Esophagus squamous epithelium (tissue), 4 donors: ENCODE measurements around the gene TECR.

ENCODE experiments used
- CTCF ChIP-seq, 6 experiments: fragments of 450-650 bp in 4 of 6; fragments of 200-600 bp in 2 of 6; sonication (generic) in 2 of 6; IDR thresholded peaks; one replicate each; pipeline ENCODE4 v1.5.1; 2016 to 2019; ENCODE audit warnings: antibody characterized with exemption in 6 of 6, mild to moderate bottlenecking in 4 of 6, moderate library complexity in 4 of 6
- POLR2A ChIP-seq, 4 donors: fragments of 450-650 bp; IDR thresholded peaks; one replicate each; pipeline ENCODE4 v1.6.1; 2017; ENCODE audit warnings: antibody characterized with exemption in 4 of 4, mild to moderate bottlenecking in 4 of 4, moderate library complexity in 3 of 4

- TF ChIP-seq CTCF (IDR thresholded peaks at IDR 0.05) (no peak), POLR2A (IDR thresholded peaks at IDR 0.05) (no peak)
Observed at GRCh38 chr19:14510311-14511228, 18.8 kb upstream of the TECR start.
